GM21360 (cell line): Measurements from ENCODE around the gene VSNL1.
A peak's percentile ranks its signal among the peaks of the same experiment; 100 is the strongest.

Experiments used
- ATAC-seq: cut with Tn5 transposase; IDR thresholded peaks from one replicate; pipeline ENCODE4 v1.9.1; 2021; ENCODE audit warnings: mild to moderate bottlenecking, moderate library complexity; ENCODE audit not compliant: unreplicated experiment

Gene VSNL1

DNA sequence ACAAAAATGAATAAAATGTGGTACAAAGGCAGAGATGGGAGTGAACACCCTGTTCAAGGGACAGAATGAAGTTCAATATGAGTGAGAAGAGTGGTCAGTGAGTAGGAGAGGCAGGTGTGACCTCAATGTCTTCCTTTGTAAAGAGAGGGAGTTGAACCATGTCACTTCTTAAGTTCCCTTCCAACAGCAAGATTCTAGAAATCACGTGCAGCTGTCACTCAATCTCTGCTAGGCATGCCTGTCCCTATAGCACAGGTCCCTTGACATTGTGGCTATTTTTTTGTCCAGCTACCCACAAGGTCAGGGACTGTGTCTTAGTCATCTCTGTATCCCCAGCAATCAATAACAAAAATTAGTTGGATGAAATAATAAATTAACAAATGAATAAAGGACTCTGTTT lies 66.9 kb downstream of the VSNL1 start:
- ATAC-seq, result no peak

- no peak for ATAC-seq
Observed at GRCh38 chr2:17608251-17608650, 67.8 kb downstream of the VSNL1 start.

DNA sequence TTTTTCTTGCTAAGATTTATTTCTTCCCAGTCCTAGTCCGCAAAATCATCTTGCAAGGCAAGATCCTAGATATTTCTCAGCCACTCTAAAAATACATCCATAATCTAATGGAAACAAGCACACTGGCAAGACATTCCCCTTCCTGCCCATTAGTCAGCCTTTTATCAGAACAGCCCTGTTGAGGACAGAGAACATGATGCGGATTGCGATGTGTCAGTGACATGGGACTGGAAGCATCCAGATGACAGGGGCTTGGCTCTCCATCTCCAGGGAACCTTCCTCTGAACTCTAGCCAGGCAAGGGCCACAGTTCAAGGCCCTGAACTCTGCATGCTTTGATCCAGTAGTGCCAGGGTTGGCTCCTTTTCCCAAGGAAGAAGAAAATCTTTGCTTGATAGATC lies 70.0 kb downstream of the VSNL1 start:
- ATAC-seq, result no peak

DNA sequence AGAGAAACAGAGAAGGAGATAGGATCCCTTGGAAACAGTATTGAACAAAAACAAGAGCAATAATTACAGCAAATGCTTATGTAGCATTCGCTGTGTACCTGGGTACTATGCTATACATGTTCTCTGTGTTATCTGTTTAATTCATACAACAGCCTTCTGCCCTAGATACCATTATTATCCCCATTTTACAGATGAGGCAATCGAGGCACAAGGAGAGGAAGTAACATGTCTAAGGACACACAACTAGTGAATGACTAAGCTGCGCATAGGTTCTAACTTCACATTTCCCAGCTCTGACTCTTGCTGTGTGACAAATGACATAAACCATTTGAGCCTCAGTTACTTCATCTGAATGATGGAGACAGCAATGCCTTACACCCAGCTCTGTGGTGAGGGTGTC lies 70.5 kb downstream of the VSNL1 start:
- no peak for ATAC-seq

GRCh38 chr2:17614174-17614930 lies 73.9 kb downstream of the VSNL1 start:
- ATAC-seq, result no peak

DNA sequence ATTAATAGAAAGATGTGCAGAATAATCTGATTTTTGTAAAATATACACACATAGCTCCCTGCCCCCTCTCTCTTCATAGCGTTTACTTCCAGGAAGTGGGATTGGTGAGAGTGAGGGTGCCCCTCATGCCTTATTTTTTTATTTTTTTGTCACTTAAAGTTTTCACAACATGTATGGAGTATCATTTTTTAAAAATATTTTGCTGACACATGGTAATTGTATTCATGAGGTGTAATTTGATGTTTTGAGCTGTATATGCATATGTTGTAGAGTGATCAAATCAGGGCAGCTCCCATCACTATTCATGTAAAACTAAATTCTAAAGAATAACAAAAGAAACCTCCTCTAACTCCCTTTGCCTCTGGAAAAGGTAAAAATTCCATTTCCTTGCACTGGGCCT lies 74.7 kb downstream of the VSNL1 start:
- no peak for ATAC-seq

GRCh38 chr2:17615728-17616351 lies 75.3 kb downstream of the VSNL1 start:
- ATAC-seq, result no peak

GRCh38 chr2:17616405-17616804 lies 75.9 kb downstream of the VSNL1 start:
- ATAC-seq, result no peak

DNA sequence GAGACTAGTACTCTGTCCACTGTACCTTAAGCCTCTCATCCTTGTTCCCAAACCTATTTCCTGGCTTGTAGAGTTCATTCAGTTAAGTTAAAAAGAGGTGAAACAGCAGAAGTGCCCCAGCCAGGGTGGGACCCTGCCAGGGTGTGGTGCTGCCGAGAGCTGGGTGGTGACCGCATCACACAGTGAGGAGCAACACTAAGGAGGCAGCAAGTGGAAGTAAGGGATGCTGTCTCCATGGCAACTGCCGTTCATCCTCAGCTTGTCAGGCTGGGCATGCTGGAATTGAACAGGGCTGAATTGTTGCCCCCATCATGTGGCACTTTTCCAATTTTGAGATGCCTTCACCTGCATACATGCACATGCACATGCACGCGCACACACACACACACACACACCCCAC lies 77.0 kb downstream of the VSNL1 start:
- no peak for ATAC-seq

DNA sequence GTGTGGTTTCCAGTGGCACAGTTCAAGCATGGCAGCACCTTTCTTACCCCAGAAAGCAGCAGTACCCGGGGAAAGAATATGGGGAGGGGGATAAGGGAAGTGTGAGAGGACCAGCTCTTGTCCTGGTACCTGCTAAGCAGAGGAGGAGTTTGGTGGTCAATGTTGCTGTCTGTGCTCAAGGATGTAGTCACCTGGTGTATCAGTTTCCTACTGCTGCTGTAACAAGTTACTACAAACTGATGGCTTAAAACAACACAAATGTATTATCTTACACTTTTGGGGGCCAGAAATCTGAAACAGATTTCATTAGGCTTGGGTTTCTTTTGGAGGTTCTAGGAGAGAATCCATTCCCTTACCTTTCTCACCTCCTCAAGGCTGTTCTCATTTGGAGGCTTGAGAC lies 77.5 kb downstream of the VSNL1 start:
- ATAC-seq, result no peak

- ATAC-seq, result no peak
Observed at GRCh38 chr2:17620280-17620679, 79.8 kb downstream of the VSNL1 start.

DNA sequence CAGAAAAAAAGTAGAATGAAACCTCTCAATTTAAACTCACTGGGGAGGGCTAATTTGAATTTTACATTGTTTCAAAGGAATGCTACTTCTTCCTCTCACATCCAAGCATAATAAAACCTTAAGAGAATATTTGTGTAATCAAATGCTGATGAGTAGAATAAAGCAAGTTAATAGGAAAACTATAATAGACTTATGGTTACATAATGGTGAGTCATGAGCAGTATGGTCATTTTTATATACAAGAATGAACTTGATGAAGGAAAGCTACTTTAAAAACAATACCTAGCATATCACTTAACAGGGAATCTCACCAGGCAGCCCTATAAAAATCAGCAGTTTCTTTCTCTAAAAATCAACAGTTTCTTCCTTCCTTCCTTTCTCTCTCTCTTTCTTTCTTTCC lies 80.3 kb downstream of the VSNL1 start:
- no peak for ATAC-seq

DNA sequence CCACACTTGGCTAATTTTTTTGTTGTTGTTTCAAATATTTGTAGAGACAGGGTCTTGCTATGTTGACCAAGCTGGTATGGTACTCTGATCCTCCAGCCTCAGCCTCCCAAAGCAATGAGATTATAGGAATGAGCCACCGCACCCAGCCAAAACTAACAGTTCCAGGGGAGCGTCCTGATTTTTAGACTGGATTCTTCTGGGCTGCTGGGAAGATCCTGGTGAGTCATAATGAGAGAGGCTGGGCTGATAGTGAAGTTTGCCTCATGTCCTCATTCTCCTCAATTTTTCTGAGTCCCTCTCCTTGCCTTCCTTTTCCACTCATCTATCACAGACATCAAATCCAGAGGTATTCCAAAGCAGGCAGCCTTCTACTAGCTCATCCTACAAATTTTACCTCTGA lies 81.3 kb downstream of the VSNL1 start:
- no peak for ATAC-seq

- ATAC-seq, result no peak
Observed at GRCh38 chr2:17625446-17625845, 85.0 kb downstream of the VSNL1 start.

DNA sequence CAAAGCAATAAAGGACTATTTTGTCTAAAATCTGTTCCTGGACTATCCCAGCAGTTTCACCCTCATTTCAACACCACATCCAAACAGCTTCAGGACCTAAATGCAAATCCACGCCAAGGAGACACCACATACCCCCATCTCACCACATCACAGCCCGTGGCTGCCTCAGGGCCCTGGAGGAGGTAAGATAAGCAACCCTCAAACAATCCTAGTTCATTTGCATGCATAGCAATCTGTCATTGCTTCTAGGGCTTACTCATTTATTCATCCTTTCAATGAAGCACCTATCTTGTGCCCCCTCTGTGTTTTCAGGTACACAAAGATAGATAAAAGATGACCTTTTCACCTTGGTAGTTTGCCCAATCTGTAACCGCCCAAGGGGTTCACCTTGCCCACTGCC lies 86.5 kb downstream of the VSNL1 start:
- ATAC-seq, result no peak

GRCh38 chr2:17627434-17627833 lies 86.9 kb downstream of the VSNL1 start:
- no peak for ATAC-seq

DNA sequence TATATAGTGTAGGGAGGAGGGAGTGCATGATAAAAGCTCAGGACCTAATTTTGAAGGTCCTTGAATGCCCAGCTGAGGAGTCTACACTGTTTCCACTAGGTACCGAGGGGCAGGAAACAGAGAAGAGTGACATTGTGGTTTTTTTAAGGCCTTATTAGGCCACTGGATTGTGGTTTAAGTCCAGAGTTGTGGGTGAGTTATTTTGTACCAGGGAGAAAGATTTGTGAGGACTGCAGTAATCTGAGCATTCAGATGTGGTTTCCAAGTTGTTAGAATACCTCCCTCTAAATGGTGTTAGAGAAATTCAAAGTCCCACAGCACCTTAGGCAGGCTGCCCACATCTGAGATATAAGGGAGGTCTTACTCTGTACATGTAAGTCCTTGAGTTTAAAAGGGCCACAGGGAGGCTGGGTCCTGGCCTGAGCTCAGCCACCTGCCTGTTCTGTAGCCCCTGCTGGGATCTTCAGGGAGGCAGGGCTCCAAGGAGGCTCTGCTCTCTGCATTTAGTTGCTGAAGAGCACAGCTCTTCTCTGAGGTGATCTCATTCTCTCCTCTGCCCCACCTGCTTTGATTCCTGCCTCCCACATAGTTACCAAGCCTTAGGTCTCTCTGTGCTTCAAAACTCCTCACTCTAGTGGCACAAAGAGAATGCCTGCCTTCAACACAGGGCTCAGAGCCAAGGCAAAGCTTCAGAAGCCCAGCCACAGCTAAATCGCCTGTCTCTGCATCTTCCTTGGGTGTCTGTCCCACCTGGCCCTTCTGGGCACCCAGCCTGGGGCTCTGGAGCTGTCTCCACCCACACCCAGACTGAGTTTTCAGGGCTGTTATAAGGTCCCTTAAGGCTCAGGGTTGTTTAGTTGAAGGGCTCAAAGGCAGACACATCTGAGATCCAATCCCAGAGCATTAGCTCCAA lies 88.1 kb downstream of the VSNL1 start:
- peak; percentile 54 for ATAC-seq

GRCh38 chr2:17630089-17630488 lies 89.6 kb downstream of the VSNL1 start:
- no peak for ATAC-seq

DNA sequence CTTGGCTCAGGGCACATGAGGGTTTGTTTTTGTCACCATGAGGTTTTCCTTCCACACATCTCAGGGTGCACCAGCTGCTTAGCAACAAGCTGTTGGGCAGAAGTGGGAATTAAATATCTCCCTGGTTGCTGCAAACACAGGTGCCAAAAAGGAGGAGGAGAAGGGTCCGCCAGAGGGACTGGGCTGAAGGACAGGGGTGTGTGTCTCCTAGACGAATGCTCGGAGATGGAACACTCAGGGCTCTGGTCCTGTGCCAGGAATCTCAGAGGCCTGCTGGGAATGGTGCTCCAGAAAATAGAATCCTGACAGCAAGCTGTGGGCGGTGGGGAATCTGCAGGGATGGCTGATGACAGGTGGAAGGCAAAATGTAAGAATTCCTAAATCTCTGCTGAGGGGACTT lies 94.5 kb downstream of the VSNL1 start:
- no peak for ATAC-seq

DNA sequence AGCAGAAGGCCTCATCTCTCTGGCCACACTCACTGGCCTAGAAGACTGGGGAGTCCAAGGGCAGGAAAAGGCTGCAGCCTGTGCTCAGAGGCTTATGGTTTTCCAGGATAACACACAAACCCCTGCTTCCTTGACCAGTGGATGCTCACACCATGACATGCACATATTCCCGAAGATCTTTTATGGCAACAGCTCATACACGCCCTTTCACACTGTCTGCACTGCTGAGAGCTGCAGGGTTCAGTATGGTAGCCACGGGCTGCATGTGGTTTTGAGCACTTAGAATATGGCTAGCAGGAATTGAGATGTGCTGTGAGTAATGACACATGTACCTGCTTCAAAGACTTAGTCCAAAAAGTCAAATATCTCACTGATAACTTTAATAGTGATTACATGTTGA lies 95.8 kb downstream of the VSNL1 start:
- ATAC-seq, result no peak

DNA sequence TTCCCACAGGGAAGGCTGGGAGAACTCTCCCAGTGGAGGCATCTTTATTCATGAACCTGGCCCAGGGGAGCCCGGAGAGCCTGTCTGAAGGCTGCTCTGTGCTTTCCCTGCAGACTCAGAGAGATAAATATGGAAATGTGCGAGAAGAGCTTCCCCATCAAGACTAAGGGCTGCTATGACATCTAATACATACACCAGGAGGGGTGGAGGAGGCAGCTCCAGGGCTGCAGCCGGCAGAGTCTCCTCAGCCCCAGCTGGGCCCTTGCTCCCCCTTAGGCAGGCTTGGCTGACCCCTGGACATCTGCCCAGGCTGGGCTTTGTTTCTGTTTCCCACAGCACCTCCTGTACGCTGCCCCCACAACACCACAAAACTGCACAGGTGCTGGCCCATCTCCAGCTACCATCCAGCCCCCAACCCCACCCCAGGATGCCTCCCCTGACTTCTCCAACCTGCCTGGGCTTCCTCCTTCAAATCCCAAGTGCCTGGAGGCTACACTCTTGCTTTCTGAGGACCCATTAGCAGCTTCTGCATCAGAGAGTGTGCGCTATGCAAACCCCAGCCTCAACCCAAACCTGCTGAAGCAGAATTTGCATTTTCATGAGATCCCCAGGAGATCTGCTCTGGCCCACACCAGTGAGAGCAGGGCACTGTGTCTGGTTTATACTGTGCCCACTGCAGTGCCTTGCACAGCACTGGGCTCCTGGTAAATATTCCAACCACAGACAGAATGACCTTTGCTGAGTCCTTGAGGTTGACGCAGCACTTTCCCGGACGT lies 96.8 kb downstream of the VSNL1 start:
- ATAC-seq, result no peak
